HuH-7 (cell line): ENCODE measurements around the gene SSH3.

ENCODE experiments used
- DNase-seq: peaks from one replicate; pipeline ENCODE4 v3.0.0; 2011; ENCODE audit warnings: low spot score

The SSH3 gene

GRCh38 chr11:67268081-67268961 lies 35.0 kb upstream of the SSH3 start:
- DNase-seq = no peak

- no peak for DNase-seq
These were observed 34.4 kb upstream of the SSH3 start for GRCh38 chr11:67268962-67269268.

- no peak for DNase-seq
These were observed 33.7 kb upstream of the SSH3 start for GRCh38 chr11:67269401-67270255.

- DNase-seq = no peak
These were observed 32.8 kb upstream of the SSH3 start for GRCh38 chr11:67270256-67271204.

- DNase-seq = no peak
These were observed 32.2 kb upstream of the SSH3 start for GRCh38 chr11:67271205-67271540.

- DNase-seq = no peak
These were observed 31.6 kb upstream of the SSH3 start for GRCh38 chr11:67271541-67272284.

GRCh38 chr11:67272327-67273259 lies 30.7 kb upstream of the SSH3 start:
- DNase-seq = no peak

GRCh38 chr11:67273260-67273990 lies 29.9 kb upstream of the SSH3 start:
- no peak for DNase-seq

- DNase-seq = no peak
These were observed 28.3 kb upstream of the SSH3 start for GRCh38 chr11:67274768-67275605.

GRCh38 chr11:67275606-67276409 lies 27.5 kb upstream of the SSH3 start:
- DNase-seq = no peak

GRCh38 chr11:67276781-67277230 lies 26.5 kb upstream of the SSH3 start:
- DNase-seq = no peak

- no peak for DNase-seq
These were observed 25.9 kb upstream of the SSH3 start for GRCh38 chr11:67277231-67277961.

GRCh38 chr11:67278135-67278938 lies 25.0 kb upstream of the SSH3 start:
- DNase-seq = no peak

- no peak for DNase-seq
These were observed 24.3 kb upstream of the SSH3 start for GRCh38 chr11:67278939-67279588.

- DNase-seq = no peak
These were observed 23.6 kb upstream of the SSH3 start for GRCh38 chr11:67279589-67280340.
